GM19043 (cell line): Measurements from ENCODE around the gene KRT36.

ENCODE experiments used
- ATAC-seq: cut with Tn5 transposase; IDR thresholded peaks from one replicate; pipeline ENCODE4 v1.9.1; 2021; ENCODE audit warnings: low read depth; ENCODE audit not compliant: unreplicated experiment

The KRT36 gene

GRCh38 chr17:41504246-41504977, 14.7 kb upstream of the KRT36 start:
- no peak for ATAC-seq

- ATAC-seq = no peak
Measured at GRCh38 chr17:41503202-41503601, 13.5 kb upstream of the KRT36 start.

- ATAC-seq = no peak
Measured at GRCh38 chr17:41500131-41500911, 10.6 kb upstream of the KRT36 start.

GRCh38 chr17:41499714-41500113, 10.0 kb upstream of the KRT36 start:
- no peak for ATAC-seq

GRCh38 chr17:41498276-41498675, 8.6 kb upstream of the KRT36 start:
- ATAC-seq = no peak

- peak; percentile 55 for ATAC-seq
Measured at GRCh38 chr17:41496803-41497484, 7.2 kb upstream of the KRT36 start.

- ATAC-seq = no peak
Measured at GRCh38 chr17:41494524-41494923, 4.8 kb upstream of the KRT36 start.

GRCh38 chr17:41492771-41493170, 3.1 kb upstream of the KRT36 start:
- ATAC-seq = no peak

- ATAC-seq = no peak
Measured at GRCh38 chr17:41492351-41492750, 2.6 kb upstream of the KRT36 start.

GRCh38 chr17:41491476-41491875, 1.8 kb upstream of the KRT36 start:
- no peak for ATAC-seq

GRCh38 chr17:41490000-41490990, 585 bp upstream of the KRT36 start:
- no peak for ATAC-seq

GRCh38 chr17:41486809-41487530, 2.7 kb downstream of the KRT36 start:
- no peak for ATAC-seq

GRCh38 chr17:41486316-41486715, 3.4 kb downstream of the KRT36 start:
- ATAC-seq = no peak

- no peak for ATAC-seq
Measured at GRCh38 chr17:41484920-41485904, 4.5 kb downstream of the KRT36 start.

- ATAC-seq = no peak
Measured at GRCh38 chr17:41483991-41484826, 5.5 kb downstream of the KRT36 start.

- ATAC-seq = no peak
Measured at GRCh38 chr17:41483531-41483930, 6.2 kb downstream of the KRT36 start.

- ATAC-seq = no peak
Measured at GRCh38 chr17:41481036-41481435, 8.7 kb downstream of the KRT36 start, which contains the start of gene KRT35. Gene KRT35 (minus strand): TSS chr17:41481151. CDS start chr17:41481097, 54 bp downstream.
